Articular chondrocyte of knee joint (primary cell): ENCODE results near the gene MEX3D. TPM values are rescaled to one million over a fixed set of nuclear protein-coding genes. Genes with fewer than 3 reads are reported as not detected.

Experiments
- small RNA-seq: library from RNA; depleted of rRNA; stranded (forward); fragments of <200 nt; gene quantifications from one replicate; pipeline ENCODE3, GENCODE V24; 2012
- total RNA-seq: library from RNA; depleted of rRNA; stranded (reverse); fragments of >200 nt; gene quantifications from 2 replicates; pipeline ENCODE4 v1.2.3, GENCODE V29; 2012

Gene MEX3D
- total RNA-seq = 16.9 and 20.1 TPM in 2 replicates

DNA sequence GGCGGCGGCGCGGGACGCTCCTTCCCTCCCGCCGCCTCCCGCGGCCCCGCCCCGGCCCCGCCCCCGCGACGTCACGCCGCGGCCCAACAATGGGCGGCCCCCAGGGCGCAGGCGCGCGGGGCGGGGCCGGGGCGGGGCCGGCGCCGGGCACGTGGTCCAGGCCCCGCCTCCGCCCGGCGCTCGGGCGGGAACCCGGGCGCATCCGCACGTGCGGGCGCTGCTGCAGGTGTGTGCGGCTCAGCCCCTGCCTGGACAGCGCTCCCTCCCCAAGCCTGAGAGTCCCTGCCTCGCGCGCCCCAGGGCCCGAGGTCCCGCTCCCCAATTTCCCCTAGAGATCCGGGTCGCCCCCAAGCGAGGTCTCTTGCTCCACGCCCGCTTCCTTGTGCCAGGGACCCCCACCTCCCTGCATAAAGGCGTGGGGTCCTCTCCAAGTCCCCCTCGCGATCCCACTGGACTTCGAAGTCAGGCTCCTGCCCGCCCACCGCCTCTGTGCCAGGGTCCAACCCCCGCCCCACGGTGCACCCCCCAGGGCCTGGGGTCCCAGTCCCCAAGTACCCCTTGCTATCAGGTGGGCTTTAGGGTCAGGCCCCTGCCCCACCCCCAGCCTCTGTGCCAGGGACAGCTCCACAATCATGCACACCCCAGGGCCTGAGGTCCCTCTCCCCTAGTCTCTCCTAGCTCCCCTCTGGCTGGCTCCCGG lies at the start of gene MEX3D:
Gene MEX3D, minus strand, starts transcription at position 6 of the 700 bp plus-strand sequence. CDS start 267 bp downstream, outside the sequence.

DNA sequence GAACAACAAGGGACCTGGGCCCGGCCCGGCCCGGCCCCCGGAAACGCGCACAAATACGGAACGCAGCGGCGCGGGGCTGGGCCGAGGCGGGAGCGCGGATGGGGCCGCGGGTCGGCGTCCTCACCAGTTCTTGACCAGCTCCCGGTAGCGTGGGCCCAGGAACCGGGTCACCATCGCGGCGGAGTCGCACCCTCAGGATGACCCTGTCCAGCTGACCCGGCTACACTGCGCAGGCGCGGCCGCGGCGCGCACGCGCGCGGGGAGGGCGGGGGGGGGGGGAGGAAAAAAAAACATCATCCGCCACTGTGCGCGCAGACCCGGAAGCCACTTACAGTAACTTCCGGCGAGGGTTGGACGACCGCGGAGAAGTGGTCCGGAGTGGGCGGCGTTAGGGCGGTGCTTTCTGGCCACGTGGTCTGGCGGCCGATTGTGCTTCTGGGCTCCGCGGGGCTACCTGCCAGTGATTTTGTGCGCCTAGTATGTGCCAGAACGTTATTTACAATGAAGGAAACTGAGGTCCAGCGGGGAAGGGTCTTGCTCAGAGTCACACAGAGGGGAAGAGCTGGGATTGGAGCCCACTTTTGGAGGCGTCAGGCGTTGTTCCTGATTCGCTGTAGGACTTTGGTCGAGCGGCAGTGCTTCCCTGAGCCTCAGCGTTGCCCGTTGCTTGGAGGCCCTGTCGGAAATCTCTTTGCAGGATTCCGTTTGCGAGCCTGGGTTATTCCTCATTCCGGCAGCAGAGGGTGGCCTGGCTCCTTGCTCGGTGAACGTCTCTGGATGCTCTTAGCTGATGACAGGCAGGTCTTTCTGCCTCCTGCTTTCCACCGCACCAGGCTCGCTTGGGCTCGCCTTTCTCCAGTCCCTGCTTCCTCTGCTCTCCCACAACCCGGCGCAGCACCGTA lies 37.4 kb upstream of the MEX3D start, which contains the start of gene UQCR11:
Gene UQCR11, minus strand, starts transcription at position 227 of the 902 bp plus-strand sequence. Its CDS starts 53 bp downstream, at position 174.

DNA sequence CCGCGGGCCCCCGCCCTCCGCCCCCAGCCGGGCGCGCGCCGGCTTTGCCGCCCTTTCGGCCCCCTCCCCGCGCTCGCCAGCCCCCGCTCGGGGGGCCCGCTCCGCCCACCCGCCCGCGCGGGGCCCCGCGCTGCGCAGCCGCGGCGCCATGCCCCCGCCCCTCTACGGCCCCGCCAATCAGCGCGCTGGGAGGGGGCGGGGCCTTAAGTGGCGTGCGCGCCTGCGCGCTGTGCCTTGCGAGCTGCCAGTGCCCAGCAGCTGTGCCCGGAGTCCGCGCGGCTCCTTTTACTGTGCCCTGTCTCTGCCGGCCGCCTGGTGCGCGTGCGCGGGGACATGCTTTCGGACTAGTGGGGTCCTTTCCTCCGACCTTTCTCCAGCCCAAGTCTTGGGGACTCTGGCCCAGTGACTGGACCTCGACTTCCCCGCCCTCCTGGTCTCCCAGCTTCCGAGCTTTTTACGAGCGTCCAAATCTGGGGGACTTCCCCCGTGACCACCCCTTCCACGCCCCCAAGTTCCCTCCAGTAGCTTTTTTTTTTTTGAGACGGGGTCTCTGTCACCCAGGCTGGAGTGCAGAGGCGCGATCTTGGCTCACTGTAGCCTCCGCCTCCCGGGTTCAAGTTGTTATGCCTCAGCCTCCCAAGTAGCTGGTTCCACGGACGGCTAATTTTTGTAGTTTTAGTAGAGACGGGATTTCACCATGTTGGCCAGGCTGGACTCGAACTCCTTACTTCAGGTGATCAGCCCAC lies 24.8 kb upstream of the MEX3D start, which contains the start of gene MBD3:
Gene MBD3, minus strand, starts transcription at position 111 of the 746 bp plus-strand sequence. CDS start 234 bp downstream, outside the sequence.

DNA sequence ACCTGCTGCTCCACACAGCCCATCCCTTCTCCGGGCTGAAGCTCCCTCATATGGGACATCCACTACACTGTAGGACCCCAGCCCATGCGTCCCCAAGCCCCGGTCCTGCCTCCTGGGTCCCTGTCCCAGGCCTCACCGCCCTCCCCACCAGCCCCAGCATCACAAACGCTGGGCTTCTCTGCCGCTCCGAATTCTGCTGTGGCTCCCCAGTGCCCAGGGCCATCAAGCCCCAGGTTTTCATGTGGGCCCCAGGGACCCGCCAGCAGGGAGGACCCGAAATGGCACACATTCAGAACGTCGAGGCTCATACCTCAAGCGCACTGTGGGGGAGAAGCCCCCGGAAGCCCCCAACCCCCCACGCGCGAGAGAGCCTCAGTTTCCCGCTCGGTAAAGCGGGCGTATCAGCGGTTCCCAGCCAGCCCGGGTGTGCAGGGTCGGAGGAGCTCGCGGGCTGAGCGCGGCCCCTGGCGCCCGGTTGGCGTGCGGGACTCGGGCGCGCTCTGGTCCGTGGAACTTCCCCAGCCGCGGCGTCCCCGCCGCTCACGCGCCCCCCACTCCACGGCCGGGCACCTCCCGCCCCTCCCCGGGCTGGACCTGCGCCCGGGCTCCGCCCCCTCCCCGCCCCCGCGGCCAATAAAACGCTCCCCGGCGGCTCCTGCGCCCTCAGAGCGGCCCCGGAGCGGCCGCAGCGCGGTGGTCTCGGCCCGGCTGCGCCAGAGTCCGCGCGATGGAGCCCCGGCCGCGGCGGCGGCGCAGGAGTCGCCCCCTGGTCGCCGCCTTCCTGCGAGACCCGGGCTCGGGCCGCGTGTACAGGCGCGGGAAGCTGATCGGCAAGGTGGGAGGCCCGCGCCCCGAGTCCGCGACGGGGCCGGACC lies 44.5 kb downstream of the MEX3D start, which contains the start of gene PLK5:
Gene PLK5, plus strand, starts transcription at position 666 of the 875 bp plus-strand sequence. CDS start 2,920 bp downstream, outside the sequence.

DNA sequence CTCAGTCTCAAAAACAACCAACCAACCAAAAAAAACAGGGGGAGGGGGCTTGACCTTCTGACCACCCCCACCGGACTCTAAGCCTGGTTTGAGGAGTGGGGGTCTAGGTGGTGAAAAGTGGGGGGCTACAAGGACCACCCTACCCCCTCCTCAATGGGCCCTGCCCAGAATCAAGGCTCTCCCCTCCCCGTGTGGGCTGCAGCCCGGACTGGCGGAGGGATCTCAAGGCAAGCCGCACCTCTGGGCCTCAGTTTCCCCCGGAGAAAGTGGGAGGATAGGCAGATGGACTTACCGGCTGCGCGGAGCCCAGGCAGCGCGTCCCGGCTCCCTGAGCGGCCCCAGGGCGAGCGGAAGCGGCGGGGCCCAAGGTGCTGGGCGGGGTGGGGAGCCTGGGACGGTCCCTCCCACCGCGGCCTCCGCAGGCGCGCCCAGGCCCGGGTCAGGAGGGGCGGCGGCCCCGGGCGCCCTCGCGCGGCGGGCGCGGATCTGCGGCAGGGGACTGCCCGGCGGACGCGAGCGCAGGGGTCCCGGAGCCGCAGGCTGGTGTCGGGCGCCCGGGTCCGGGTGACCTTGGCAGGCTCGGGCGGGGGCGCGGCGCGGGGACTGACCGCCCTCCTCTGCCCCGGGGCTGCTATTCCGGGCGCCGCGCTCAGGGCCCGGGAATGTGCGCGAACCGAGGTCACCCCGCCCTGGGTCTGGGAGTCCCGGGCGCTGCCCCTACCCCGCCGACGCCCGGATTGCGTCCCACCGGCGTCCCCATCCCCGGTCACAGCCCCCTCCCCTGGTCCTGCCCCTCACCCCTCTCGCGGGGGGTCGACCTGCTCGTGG lies 55.2 kb downstream of the MEX3D start, which contains the start of gene ADAMTSL5:
Gene ADAMTSL5, minus strand, starts transcription at position 349 of the 828 bp plus-strand sequence. CDS start 2,076 bp downstream, outside the sequence.

Small RNA genes lying within 50 kb of the gene (small RNA-seq; reads per million reads assigned to genes)
- not detected for gene AC005943.2
- not detected for gene RN7SL477P
- not detected for gene RNU6-1223P

Other genes starting within 250 kb of the MEX3D start
- 27.6 and 37.4 TPM in 2 replicates for gene NDUFS7, start 184.4 kb downstream of the MEX3D start, total RNA-seq
- gene GAMT, start 166.8 kb downstream of the MEX3D start, total RNA-seq = 24.9 and 25.1 TPM in 2 replicates
- 43.3 and 44.7 TPM in 2 replicates for gene DAZAP1, start 160.7 kb downstream of the MEX3D start, total RNA-seq
- 403 and 464 TPM in 2 replicates for gene RPS15, start 129.9 kb downstream of the MEX3D start, total RNA-seq
- gene APC2, start 118.2 kb downstream of the MEX3D start, total RNA-seq = 0.11 and 0.26 TPM in 2 replicates
- gene C19orf25, start 89.1 kb downstream of the MEX3D start, total RNA-seq = 20.3 and 24.0 TPM in 2 replicates
- 0.78 and 1.8 TPM in 2 replicates for gene PCSK4, start 78.0 kb downstream of the MEX3D start, total RNA-seq
- 1.3 and 1.4 TPM in 2 replicates for gene REEP6, start 77.1 kb downstream of the MEX3D start, total RNA-seq
- gene ADAMTSL5, start 55.3 kb downstream of the MEX3D start, total RNA-seq = 2.6 and 4.2 TPM in 2 replicates
- not detected in 2 replicates for gene PLK5, start 44.2 kb downstream of the MEX3D start, total RNA-seq
- 53.3 and 54.6 TPM in 2 replicates for gene MBD3, start 24.5 kb upstream of the MEX3D start, total RNA-seq
- gene UQCR11, start 37.1 kb upstream of the MEX3D start, total RNA-seq = 30.5 and 34.6 TPM in 2 replicates
- 37.9 and 41.0 TPM in 2 replicates for gene TCF3, start 84.3 kb upstream of the MEX3D start, total RNA-seq
- gene ONECUT3, start 185.2 kb upstream of the MEX3D start, total RNA-seq = not detected in 2 replicates
- gene ATP8B3, start 244.0 kb upstream of the MEX3D start, total RNA-seq = 3.5 and 3.8 TPM in 2 replicates